Left ventricle myocardium inferior (tissue), 1 donor: ENCODE measurements around the gene GSTP1. TPM values are rescaled to one million over a fixed set of nuclear protein-coding genes. Genes with fewer than 3 reads are reported as not detected.

Experiments used
- DNase-seq: peaks from one replicate; pipeline ENCODE4 v3.0.0-alpha.2; 2020
- H3K27ac ChIP-seq: fragments of 200-600 bp; replicated peaks from 2 replicates; pipeline ENCODE4 v1.8.0; 2021
- H3K27me3 ChIP-seq: fragments of 200-600 bp; 2 replicates; pipeline ENCODE4 v1.8.0; 2021; ENCODE audit warnings: low read depth
- H3K36me3 ChIP-seq: fragments of 200-600 bp; 2 replicates; pipeline ENCODE4 v1.8.0; 2021
- H3K4me1 ChIP-seq: fragments of 200-600 bp; 2 replicates; pipeline ENCODE4 v1.8.0; 2021
- H3K4me3 ChIP-seq: fragments of 200-600 bp; 2 replicates; pipeline ENCODE4 v1.8.0; 2021; ENCODE audit warnings: mild to moderate bottlenecking, moderate library complexity
- H3K9me3 ChIP-seq: fragments of 200-600 bp; replicated peaks from 2 replicates; pipeline ENCODE4 v1.8.0; 2021
- intact Hi-C: fragments of 100-400 bp; cut with micrococcal nuclease; formaldehyde crosslinking; loops from one replicate; pipeline ENCODE4 v1.11.0; 2022
- long read RNA-seq: library from polyadenylated mRNA; unstranded; transcript quantifications from one replicate; pipeline ENCODE4 v2.0.0, GENCODE V29; 2021
- total RNA-seq: library from RNA; stranded (reverse); fragmentation: NEBNext Ultra II Directional; extraction: Animal tissue kit (Norgen Biotek cat#: 25700); gene quantifications from one replicate; pipeline ENCODE4 v1.2.1, GENCODE V29; 2021
- TF ChIP-seq, protein P1 (sequence below): fragments of 200-600 bp; IDR thresholded peaks from 2 replicates; pipeline ENCODE4 v1.8.0; 2021; ENCODE audit warnings: antibody characterized with exemption, mild to moderate bottlenecking, borderline replicate concordance
- donor health status: DM: no; HTN: yes; CAD: no; lungs with severe emphysema.

Gene GSTP1
- 313 TPM for total RNA-seq
- long read RNA-seq, transcript GSTP1-202 (7 exons, 961 nt): major isoform, 220 of 274 reads
- long read RNA-seq, partial matches to known transcripts: 42 of 274 reads
- long read RNA-seq, other reads (novel, unspliced or antisense): 10 of 274 reads

DNA sequence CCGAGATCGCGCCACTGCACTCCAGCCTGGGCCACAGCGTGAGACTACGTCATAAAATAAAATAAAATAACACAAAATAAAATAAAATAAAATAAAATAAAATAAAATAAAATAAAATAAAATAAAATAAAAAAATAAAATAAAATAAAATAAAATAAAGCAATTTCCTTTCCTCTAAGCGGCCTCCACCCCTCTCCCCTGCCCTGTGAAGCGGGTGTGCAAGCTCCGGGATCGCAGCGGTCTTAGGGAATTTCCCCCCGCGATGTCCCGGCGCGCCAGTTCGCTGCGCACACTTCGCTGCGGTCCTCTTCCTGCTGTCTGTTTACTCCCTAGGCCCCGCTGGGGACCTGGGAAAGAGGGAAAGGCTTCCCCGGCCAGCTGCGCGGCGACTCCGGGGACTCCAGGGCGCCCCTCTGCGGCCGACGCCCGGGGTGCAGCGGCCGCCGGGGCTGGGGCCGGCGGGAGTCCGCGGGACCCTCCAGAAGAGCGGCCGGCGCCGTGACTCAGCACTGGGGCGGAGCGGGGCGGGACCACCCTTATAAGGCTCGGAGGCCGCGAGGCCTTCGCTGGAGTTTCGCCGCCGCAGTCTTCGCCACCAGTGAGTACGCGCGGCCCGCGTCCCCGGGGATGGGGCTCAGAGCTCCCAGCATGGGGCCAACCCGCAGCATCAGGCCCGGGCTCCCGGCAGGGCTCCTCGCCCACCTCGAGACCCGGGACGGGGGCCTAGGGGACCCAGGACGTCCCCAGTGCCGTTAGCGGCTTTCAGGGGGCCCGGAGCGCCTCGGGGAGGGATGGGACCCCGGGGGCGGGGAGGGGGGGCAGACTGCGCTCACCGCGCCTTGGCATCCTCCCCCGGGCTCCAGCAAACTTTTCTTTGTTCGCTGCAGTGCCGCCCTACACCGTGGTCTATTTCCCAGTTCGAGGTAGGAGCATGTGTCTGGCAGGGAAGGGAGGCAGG lies at the start of gene GSTP1:
Gene GSTP1 (plus strand): TSS at position 566 of the 958 bp plus-strand sequence. CDS start 32 bp downstream, at position 598.
- peaks cover 24% of the 10 kb centered on the region for H3K4me1 ChIP-seq
- H3K9me3 ChIP-seq: no peaks in the 10 kb centered on the region
- TF ChIP-seq, protein P1, sequence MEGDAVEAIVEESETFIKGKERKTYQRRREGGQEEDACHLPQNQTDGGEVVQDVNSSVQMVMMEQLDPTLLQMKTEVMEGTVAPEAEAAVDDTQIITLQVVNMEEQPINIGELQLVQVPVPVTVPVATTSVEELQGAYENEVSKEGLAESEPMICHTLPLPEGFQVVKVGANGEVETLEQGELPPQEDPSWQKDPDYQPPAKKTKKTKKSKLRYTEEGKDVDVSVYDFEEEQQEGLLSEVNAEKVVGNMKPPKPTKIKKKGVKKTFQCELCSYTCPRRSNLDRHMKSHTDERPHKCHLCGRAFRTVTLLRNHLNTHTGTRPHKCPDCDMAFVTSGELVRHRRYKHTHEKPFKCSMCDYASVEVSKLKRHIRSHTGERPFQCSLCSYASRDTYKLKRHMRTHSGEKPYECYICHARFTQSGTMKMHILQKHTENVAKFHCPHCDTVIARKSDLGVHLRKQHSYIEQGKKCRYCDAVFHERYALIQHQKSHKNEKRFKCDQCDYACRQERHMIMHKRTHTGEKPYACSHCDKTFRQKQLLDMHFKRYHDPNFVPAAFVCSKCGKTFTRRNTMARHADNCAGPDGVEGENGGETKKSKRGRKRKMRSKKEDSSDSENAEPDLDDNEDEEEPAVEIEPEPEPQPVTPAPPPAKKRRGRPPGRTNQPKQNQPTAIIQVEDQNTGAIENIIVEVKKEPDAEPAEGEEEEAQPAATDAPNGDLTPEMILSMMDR: peak; percentile 89
- peaks cover 27% of the 10 kb centered on the region for H3K36me3 ChIP-seq
- peak; percentile 94 for DNase-seq
- peak within 1 kb of the TSS; percentile 91 for H3K4me3 ChIP-seq
- intact Hi-C loops: no loop called here
- peak within 1 kb of the TSS; percentile 99 for H3K27ac ChIP-seq
- peaks cover under 1% of the 10 kb centered on the region for H3K27me3 ChIP-seq

DNA sequence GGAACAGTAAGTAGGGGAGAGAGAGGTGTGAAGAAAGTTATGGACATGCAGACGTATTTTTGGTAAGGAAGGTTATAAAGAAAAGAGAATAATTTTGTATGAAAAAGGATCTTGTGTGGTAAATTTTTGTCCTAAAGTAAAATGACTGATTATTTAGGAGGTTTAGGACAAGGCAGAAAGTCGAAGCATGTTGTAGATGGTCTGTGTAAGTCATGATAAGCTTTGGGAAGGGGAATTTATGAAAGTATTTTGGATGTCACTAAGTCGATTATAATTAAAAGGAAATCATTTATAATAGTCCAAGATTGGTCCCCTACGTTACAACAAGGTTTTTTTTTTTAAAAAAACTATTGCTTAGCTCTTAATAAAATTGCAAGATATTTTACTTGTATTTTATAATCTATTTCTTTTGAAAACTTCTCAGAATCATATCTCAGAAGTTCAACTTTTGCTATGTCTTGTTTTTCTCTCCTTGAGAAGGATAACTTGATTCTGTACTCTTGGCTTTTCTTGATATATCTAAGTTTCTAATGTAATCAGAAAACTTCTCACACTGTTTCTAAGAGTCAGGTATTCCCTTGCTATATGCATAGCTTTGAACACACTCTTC lies 49.4 kb upstream of the GSTP1 start:
- Histone ChIP-seq H3K4me3 (no peak overlapping the region), H3K27me3 (no peaks in the 10 kb centered on the region), H3K4me1 (no peaks in the 10 kb centered on the region), H3K36me3 (no peaks in the 10 kb centered on the region), H3K9me3 (peaks cover 19% of the 10 kb centered on the region), H3K27ac (no peak overlapping the region)
- TF ChIP-seq, protein P1: no peak
- intact Hi-C loops: no loop called here
- DNase-seq: no peak

DNA sequence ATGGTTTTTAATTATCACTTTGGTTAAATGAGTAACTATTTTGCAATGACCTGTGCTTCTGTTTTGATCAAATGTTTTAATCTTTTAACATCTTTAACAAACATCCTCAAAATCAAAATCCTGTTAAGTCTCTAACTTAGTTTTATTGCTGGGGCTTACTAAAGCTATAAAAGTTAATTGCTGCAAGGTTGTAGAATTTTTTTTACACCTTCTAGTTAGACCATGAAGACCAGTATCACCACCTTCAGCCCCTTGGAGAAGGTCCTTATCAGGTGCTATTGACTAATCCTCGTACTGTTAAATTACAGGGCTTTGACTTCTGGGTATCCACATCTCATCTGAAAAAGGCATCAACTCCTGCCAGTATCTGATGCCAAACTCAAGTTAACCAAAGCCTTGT lies 48.1 kb upstream of the GSTP1 start:
- intact Hi-C loops: no loop called here
- TF ChIP-seq, protein P1: no peak

DNA sequence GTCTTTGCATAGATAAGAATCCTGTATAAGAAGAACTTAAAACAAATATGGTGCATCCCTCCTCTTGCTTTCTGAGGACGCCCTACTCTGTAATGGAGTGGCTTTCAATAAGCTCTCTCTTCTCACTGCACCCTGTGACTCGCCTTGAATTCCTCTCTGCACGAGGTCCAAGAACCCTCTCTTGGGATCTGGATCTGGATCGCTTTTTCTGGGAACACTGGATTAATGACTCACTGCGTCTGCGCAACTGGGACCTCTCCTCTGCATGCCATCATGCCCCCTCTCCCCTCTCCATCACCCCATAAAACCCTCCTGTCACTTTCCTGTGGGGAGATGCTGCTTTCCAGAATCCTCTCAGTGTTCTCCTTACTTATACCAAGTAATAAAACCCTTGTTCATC lies 45.3 kb upstream of the GSTP1 start:
- Histone ChIP-seq H3K27me3 (no peaks in the 10 kb centered on the region), H3K4me1 (no peaks in the 10 kb centered on the region), H3K9me3 (peaks cover 18% of the 10 kb centered on the region), H3K27ac (no peak overlapping the region), H3K4me3 (no peak overlapping the region), H3K36me3 (no peaks in the 10 kb centered on the region)
- intact Hi-C loops: no loop called here
- TF ChIP-seq, protein P1: no peak
- DNase-seq: no peak

More for the DNA sequence above, 48.1 kb upstream of the GSTP1 start:
- no peak for DNase-seq
- peaks cover 19% of the 10 kb centered on the region for H3K9me3 ChIP-seq
- no peaks in the 10 kb centered on the region for H3K4me1 ChIP-seq
- H3K27me3 ChIP-seq: no peaks in the 10 kb centered on the region
- no peak overlapping the region for H3K4me3 ChIP-seq
- H3K36me3 ChIP-seq: no peaks in the 10 kb centered on the region
- H3K27ac ChIP-seq: no peak overlapping the region

DNA sequence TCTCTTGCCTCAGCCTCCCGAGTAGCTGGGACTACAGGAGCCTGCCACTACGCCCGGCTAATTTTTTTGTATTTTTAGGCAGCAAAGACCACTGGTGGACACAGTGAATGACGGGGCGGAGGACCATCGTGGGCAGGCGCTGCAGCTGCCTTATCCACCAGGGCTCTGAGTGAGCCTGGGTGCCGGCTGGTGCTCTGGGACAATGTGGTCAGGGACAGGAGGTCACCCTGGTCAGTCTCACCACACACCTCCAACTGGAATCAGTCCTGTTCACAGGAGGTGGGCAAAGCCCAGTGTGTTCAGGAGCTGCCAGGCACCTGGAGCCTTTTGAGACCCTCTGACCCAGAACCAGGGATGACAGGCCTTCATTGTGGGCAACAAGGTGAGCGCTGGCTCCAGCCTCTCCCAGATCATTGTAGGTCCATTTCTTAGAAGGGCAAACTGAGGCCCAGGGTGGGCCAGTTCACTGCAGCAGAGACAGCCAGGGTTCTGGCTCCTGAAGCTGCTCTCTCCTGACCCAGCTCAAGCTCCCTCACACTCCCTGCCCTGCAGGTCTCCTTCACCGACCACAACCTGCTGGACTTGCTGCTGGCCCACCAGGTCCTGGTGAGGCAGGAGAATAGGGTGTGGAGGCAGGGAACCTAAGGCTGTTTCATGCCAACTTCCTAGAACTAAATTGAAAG lies 44.6 kb upstream of the GSTP1 start:
- intact Hi-C loops: no loop called here
- H3K4me3 ChIP-seq: no peak overlapping the region
- no peak overlapping the region for H3K27ac ChIP-seq
- H3K36me3 ChIP-seq: no peaks in the 10 kb centered on the region
- peaks cover 12% of the 10 kb centered on the region for H3K9me3 ChIP-seq
- DNase-seq: no peak
- TF ChIP-seq, protein P1: no peak
- H3K4me1 ChIP-seq: peaks cover 2% of the 10 kb centered on the region
- H3K27me3 ChIP-seq: no peaks in the 10 kb centered on the region
